GM23338 (cell line): ENCODE results near the gene STARD8. TPM values are rescaled to one million over a fixed set of nuclear protein-coding genes. Genes with fewer than 3 reads are reported as not detected.
A peak's percentile ranks its signal among the peaks of the same experiment; 100 is the strongest.

Experiments
- ATAC-seq: fragments of 200-7000 bp; cut with Tn5 transposase; 3 replicates; pipeline ENCODE4 v1.9.1; 2020
- DNase-seq: peaks from one replicate; pipeline ENCODE4 v3.0.0-alpha.2; 2015; ENCODE audit warnings: low spot score
- H2AFZ ChIP-seq: fragments of 200-600 bp; sonication (generic); 2 replicates; pipeline ENCODE4 v1.8.0; 2016; ENCODE audit warnings: antibody characterized with exemption, mild to moderate bottlenecking, moderate library complexity
- H3F3A ChIP-seq: fragments of 200-600 bp; sonication (generic); replicated peaks from 2 replicates; pipeline ENCODE4 v1.8.0; 2017; ENCODE audit warnings: antibody characterized with exemption, mixed run types, low read depth
- H3K27ac ChIP-seq: fragments of 200-600 bp; sonication (generic); 2 replicates; pipeline ENCODE4 v1.6.1; 2016; ENCODE audit warnings: low read depth
- H3K27me3 ChIP-seq: fragments of 200-600 bp; sonication (generic); 2 replicates; pipeline ENCODE4 v1.8.0; 2016; ENCODE audit warnings: mild to moderate bottlenecking, mixed run types, moderate library complexity; ENCODE audit not compliant: insufficient read depth
- H3K36me3 ChIP-seq: fragments of 200-600 bp; sonication (generic); 2 replicates; pipeline ENCODE4 v1.8.0; 2016; ENCODE audit warnings: mild to moderate bottlenecking; ENCODE audit not compliant: insufficient read depth
- H3K4me1 ChIP-seq: fragments of 200-600 bp; sonication (generic); 2 replicates; pipeline ENCODE4 v1.8.0; 2016; ENCODE audit warnings: mild to moderate bottlenecking, moderate library complexity; ENCODE audit not compliant: insufficient read depth
- H3K4me2 ChIP-seq: fragments of 200-600 bp; sonication (generic); 2 replicates; pipeline ENCODE4 v1.7.1; 2017; ENCODE audit warnings: mixed run types
- H3K4me3 ChIP-seq: fragments of 200-600 bp; sonication (generic); 2 replicates; pipeline ENCODE4 v1.6.1; 2016; ENCODE audit warnings: mixed run types
- H3K79me2 ChIP-seq: fragments of 200-600 bp; sonication (generic); replicated peaks from 2 replicates; pipeline ENCODE4 v1.8.0; 2017; ENCODE audit warnings: mild to moderate bottlenecking; ENCODE audit not compliant: insufficient read depth
- H3K9me2 ChIP-seq: fragments of 200-600 bp; sonication (generic); 2 replicates; pipeline ENCODE4 v1.8.0; 2017; ENCODE audit not compliant: insufficient read depth
- H4K20me1 ChIP-seq: fragments of 200-600 bp; sonication (generic); replicated peaks from 2 replicates; pipeline ENCODE4 v1.8.0; 2017; ENCODE audit warnings: mild to moderate bottlenecking; ENCODE audit not compliant: insufficient read depth
- H3K27ac Mint-ChIP-seq: 2 replicates; pipeline ENCODE4 v1.8.0; 2020; ENCODE audit warnings: inconsistent platforms, mild to moderate bottlenecking, moderate library complexity, mixed read lengths
- H3K27me3 Mint-ChIP-seq: 3 replicates; pipeline ENCODE4 v1.8.0; 2022; ENCODE audit warnings: low read depth, mild to moderate bottlenecking, moderate library complexity, mixed read lengths, inconsistent platforms; ENCODE audit not compliant: insufficient read depth, poor library complexity
- H3K36me3 Mint-ChIP-seq: 3 replicates; pipeline ENCODE4 v1.8.0; 2021; ENCODE audit warnings: low read depth, mild to moderate bottlenecking, inconsistent platforms, moderate library complexity, mixed read lengths
- H3K4me1 Mint-ChIP-seq: 3 replicates; pipeline ENCODE4 v1.8.0; 2020; ENCODE audit warnings: mild to moderate bottlenecking, inconsistent platforms, mixed read lengths
- H3K4me3 Mint-ChIP-seq: 3 replicates; pipeline ENCODE4 v1.8.0; 2021; ENCODE audit warnings: moderate library complexity, mild to moderate bottlenecking, inconsistent platforms, mixed read lengths
- H3K9me3 Mint-ChIP-seq: 3 replicates; pipeline ENCODE4 v1.8.0; 2020; ENCODE audit warnings: moderate library complexity, mild to moderate bottlenecking, inconsistent platforms, mixed read lengths
- CREB1 ChIP-seq: fragments of 250-450 bp; sonication (Bioruptor Pico); IDR thresholded peaks from 2 replicates; pipeline ENCODE4 v1.5.0; 2020; ENCODE audit warnings: low read depth, mild to moderate bottlenecking, moderate library complexity
- EZH2 ChIP-seq: fragments of 200-600 bp; sonication (generic); IDR thresholded peaks from one replicate; pipeline ENCODE4 v1.8.0; 2017; ENCODE audit warnings: antibody characterized with exemption, mild to moderate bottlenecking, low read depth; ENCODE audit not compliant: unreplicated experiment
- EZH2phosphoT487 ChIP-seq: fragments of 200-600 bp; sonication (generic); IDR thresholded peaks from one replicate; pipeline ENCODE4 v1.8.1; 2018; ENCODE audit warnings: antibody characterized with exemption; ENCODE audit not compliant: unreplicated experiment
- JUNB ChIP-seq: IDR thresholded peaks from one replicate; pipeline ENCODE4 v1.6.1; 2016; ENCODE audit warnings: antibody characterized with exemption; ENCODE audit not compliant: unreplicated experiment
- NANOG ChIP-seq: IDR thresholded peaks from 2 replicates; pipeline ENCODE4 v1.6.1; 2016; ENCODE audit warnings: antibody characterized with exemption, borderline replicate concordance
- POLR2AphosphoS5 ChIP-seq: IDR thresholded peaks from 2 replicates; pipeline ENCODE4 v1.6.1; 2016; ENCODE audit warnings: antibody characterized with exemption, low read depth
- STAT1 ChIP-seq: IDR thresholded peaks from one replicate; pipeline ENCODE4 v1.6.1; 2016; ENCODE audit warnings: antibody characterized with exemption; ENCODE audit not compliant: unreplicated experiment
- ZNF114 ChIP-seq: fragments of 250-450 bp; sonication (Bioruptor Pico); IDR thresholded peaks from 2 replicates; pipeline ENCODE4 v1.5.0; 2020; ENCODE audit warnings: mild to moderate bottlenecking, moderate library complexity
- ZNF331 ChIP-seq: fragments of 250-450 bp; sonication (Bioruptor Pico); IDR thresholded peaks from 2 replicates; pipeline ENCODE4 v1.5.0; 2020; ENCODE audit warnings: low read depth, mild to moderate bottlenecking, moderate library complexity
- ZNF462 ChIP-seq: fragments of 250-450 bp; sonication (Bioruptor Pico); IDR thresholded peaks from 2 replicates; pipeline ENCODE4 v1.5.0; 2020; ENCODE audit warnings: mild to moderate bottlenecking, moderate library complexity
- polyA plus RNA-seq: library from polyadenylated mRNA; unstranded; fragments of >200 nt; fragmentation: Nextera tagmentation; extraction: Ambion mirVana; gene quantifications from 2 replicates; pipeline ENCODE4 v1.2.1, GENCODE V29; 2016
- total RNA-seq: library from RNA; depleted of rRNA; stranded (reverse); fragments of >200 nt; shearing (Covaris generic); gene quantifications from 2 replicates; pipeline ENCODE4 v1.2.3, GENCODE V29; 2014
- TF ChIP-seq, protein P1 (sequence below), 2 experiments: fragments of 200-600 bp in 1 of 2; sonication (generic) in 1 of 2; conservative IDR thresholded peaks; 2 replicates each; pipeline versions ENCODE4 v1.5.1 to v1.6.1; 2016 to 2017; ENCODE audit warnings: antibody characterized with exemption in 2 of 2, low read depth in 2 of 2, mild to moderate bottlenecking in 2 of 2, moderate library complexity in 1 of 2
- TF ChIP-seq, protein P2 (sequence below): IDR thresholded peaks from one replicate; pipeline ENCODE4 v1.6.1; 2018; ENCODE audit warnings: antibody characterized with exemption; ENCODE audit not compliant: unreplicated experiment
- TF ChIP-seq, protein P3 (sequence below): IDR thresholded peaks from 2 replicates; pipeline ENCODE4 v1.6.1; 2016; ENCODE audit warnings: antibody characterized with exemption

Gene STARD8
- total and polyA plus RNA-seq, 2 experiments from 2014 or later = 0.74 to 5.6 TPM

GRCh38 chrX:68746988-68747387 lies 99.5 kb downstream of the STARD8 start:
- Histone ChIP-seq H3F3A (no peaks in the 10 kb centered on the region), H4K20me1 (no peaks in the 10 kb centered on the region), H3K27ac (no peak overlapping the region), H3K4me1 (no peaks in the 10 kb centered on the region), H3K36me3 (no peaks in the 10 kb centered on the region), H3K4me2 (no peak overlapping the region), H3K9me2 (no peaks in the 10 kb centered on the region), H2AFZ (no peak overlapping the region), H3K27me3 (no peaks in the 10 kb centered on the region), H3K79me2 (no peaks in the 10 kb centered on the region), H3K4me3 (no peak overlapping the region)
- Mint-ChIP-seq H3K4me1 (no peaks in the 10 kb centered on the region; the same call in 2 of the 3 replicates), H3K27ac (no peak overlapping the region), H3K4me3 (no peak overlapping the region), H3K36me3 (no peaks in the 10 kb centered on the region), H3K27me3 (peaks cover 6% of the 10 kb centered on the region), H3K9me3 (peaks cover 3% of the 10 kb centered on the region; the same call in 2 of the 3 replicates)
- DNase-seq (peak; percentile 2), ATAC-seq (no peak)
- TF ChIP-seq ZNF114 (CRISPR knock-in tag) (no peak), JUNB (no peak), STAT1 (no peak), ZNF331 (CRISPR knock-in tag) (no peak), POLR2AphosphoS5 (no peak), EZH2 (no peak), ZNF462 (no peak), EZH2phosphoT487 (no peak), NANOG (no peak), CREB1 (CRISPR knock-in tag) (no peak)
- TF ChIP-seq, protein P1, sequence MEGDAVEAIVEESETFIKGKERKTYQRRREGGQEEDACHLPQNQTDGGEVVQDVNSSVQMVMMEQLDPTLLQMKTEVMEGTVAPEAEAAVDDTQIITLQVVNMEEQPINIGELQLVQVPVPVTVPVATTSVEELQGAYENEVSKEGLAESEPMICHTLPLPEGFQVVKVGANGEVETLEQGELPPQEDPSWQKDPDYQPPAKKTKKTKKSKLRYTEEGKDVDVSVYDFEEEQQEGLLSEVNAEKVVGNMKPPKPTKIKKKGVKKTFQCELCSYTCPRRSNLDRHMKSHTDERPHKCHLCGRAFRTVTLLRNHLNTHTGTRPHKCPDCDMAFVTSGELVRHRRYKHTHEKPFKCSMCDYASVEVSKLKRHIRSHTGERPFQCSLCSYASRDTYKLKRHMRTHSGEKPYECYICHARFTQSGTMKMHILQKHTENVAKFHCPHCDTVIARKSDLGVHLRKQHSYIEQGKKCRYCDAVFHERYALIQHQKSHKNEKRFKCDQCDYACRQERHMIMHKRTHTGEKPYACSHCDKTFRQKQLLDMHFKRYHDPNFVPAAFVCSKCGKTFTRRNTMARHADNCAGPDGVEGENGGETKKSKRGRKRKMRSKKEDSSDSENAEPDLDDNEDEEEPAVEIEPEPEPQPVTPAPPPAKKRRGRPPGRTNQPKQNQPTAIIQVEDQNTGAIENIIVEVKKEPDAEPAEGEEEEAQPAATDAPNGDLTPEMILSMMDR (conservative IDR thresholded peaks at IDR 0.05; ENCODE audit: low read depth in 2 of 2) = no peak
- TF ChIP-seq, protein P2, sequence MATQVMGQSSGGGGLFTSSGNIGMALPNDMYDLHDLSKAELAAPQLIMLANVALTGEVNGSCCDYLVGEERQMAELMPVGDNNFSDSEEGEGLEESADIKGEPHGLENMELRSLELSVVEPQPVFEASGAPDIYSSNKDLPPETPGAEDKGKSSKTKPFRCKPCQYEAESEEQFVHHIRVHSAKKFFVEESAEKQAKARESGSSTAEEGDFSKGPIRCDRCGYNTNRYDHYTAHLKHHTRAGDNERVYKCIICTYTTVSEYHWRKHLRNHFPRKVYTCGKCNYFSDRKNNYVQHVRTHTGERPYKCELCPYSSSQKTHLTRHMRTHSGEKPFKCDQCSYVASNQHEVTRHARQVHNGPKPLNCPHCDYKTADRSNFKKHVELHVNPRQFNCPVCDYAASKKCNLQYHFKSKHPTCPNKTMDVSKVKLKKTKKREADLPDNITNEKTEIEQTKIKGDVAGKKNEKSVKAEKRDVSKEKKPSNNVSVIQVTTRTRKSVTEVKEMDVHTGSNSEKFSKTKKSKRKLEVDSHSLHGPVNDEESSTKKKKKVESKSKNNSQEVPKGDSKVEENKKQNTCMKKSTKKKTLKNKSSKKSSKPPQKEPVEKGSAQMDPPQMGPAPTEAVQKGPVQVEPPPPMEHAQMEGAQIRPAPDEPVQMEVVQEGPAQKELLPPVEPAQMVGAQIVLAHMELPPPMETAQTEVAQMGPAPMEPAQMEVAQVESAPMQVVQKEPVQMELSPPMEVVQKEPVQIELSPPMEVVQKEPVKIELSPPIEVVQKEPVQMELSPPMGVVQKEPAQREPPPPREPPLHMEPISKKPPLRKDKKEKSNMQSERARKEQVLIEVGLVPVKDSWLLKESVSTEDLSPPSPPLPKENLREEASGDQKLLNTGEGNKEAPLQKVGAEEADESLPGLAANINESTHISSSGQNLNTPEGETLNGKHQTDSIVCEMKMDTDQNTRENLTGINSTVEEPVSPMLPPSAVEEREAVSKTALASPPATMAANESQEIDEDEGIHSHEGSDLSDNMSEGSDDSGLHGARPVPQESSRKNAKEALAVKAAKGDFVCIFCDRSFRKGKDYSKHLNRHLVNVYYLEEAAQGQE = no peak
- TF ChIP-seq, protein P3, sequence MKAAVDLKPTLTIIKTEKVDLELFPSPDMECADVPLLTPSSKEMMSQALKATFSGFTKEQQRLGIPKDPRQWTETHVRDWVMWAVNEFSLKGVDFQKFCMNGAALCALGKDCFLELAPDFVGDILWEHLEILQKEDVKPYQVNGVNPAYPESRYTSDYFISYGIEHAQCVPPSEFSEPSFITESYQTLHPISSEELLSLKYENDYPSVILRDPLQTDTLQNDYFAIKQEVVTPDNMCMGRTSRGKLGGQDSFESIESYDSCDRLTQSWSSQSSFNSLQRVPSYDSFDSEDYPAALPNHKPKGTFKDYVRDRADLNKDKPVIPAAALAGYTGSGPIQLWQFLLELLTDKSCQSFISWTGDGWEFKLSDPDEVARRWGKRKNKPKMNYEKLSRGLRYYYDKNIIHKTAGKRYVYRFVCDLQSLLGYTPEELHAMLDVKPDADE = no peak
